ENCODE measurements around the gene CALN1. TPM values are rescaled to one million over a fixed set of nuclear protein-coding genes. Genes with fewer than 3 reads are reported as not detected.
A peak's percentile ranks its signal among the peaks of the same experiment; 100 is the strongest.

CALN1 gene
- total and polyA plus RNA-seq, 9 of the 15 experiments (the other 6 are each of a cell fraction or from before 2014, with no cell fraction given) = 1.4 to 7.5 (median 3.3) TPM

DNA sequence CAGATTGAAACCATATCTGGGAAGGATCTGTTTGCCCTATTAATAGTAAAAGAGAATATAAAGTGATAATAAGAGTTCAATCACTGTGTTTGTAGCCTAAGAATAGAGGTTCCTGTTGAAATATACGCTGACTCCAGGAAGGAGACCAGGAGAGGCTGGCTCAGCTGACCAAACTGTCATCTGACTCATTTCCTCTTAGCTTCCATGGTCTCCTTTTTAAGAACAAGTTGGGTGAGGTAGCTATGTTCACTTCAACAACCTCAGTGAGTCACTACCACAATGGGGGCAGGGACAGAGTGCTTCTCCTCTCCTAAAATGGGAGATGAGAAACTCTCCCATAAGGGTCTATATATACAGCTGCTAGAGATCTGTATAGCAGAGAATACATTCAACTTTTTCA is 543.3 kb downstream of the CALN1 start (continued):
- no peak for TF ChIP-seq RBFOX2 (IDR thresholded peaks at IDR 0.05; ENCODE audit: low read depth, low read length)
- TF ChIP-seq FOXM1 (IDR thresholded peaks at IDR 0.05; ENCODE audit: low read depth) = no peak
- TF ChIP-seq FOXM1 (CRISPR knock-in tag; IDR thresholded peaks at IDR 0.05; ENCODE audit: low read depth) = no peak
- TF ChIP-seq PHB (CRISPR knock-in tag; IDR thresholded peaks at IDR 0.05) = no peak
- TF ChIP-seq, protein P1, sequence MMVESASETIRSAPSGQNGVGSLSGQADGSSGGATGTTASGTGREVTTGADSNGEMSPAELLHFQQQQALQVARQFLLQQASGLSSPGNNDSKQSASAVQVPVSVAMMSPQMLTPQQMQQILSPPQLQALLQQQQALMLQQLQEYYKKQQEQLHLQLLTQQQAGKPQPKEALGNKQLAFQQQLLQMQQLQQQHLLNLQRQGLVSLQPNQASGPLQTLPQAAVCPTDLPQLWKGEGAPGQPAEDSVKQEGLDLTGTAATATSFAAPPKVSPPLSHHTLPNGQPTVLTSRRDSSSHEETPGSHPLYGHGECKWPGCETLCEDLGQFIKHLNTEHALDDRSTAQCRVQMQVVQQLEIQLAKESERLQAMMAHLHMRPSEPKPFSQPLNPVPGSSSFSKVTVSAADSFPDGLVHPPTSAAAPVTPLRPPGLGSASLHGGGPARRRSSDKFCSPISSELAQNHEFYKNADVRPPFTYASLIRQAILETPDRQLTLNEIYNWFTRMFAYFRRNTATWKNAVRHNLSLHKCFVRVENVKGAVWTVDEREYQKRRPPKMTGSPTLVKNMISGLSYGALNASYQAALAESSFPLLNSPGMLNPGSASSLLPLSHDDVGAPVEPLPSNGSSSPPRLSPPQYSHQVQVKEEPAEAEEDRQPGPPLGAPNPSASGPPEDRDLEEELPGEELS (CRISPR knock-in tag; IDR thresholded peaks at IDR 0.05; ENCODE audit: borderline replicate concordance) = no peak
- no peak for TF ChIP-seq HDAC8 (tag; IDR thresholded peaks at IDR 0.05)
- no peak for TF ChIP-seq PTRF (tag; IDR thresholded peaks at IDR 0.05)
- TF ChIP-seq SMARCB1 (IDR thresholded peaks at IDR 0.05; ENCODE audit: insufficient read length, low read depth) = no peak
- no peak for TF ChIP-seq HDGF (IDR thresholded peaks at IDR 0.05)
- TF ChIP-seq CHCHD3 (CRISPR knock-in tag; IDR thresholded peaks at IDR 0.05) = no peak
- peak; percentile 72; the same call in 1 of the 2 replicates for TF ChIP-seq GABPB1 (CRISPR knock-in tag; IDR thresholded peaks at IDR 0.05)
- no peak for TF ChIP-seq ZNF41 (CRISPR knock-in tag; conservative IDR thresholded peaks at IDR 0.05)
- no peak for TF ChIP-seq STAG1 (CRISPR knock-in tag; IDR thresholded peaks at IDR 0.05; ENCODE audit: borderline replicate concordance)
- TF ChIP-seq NCOR1 (IDR thresholded peaks at IDR 0.05) = no peak
- TF ChIP-seq, protein P2, sequence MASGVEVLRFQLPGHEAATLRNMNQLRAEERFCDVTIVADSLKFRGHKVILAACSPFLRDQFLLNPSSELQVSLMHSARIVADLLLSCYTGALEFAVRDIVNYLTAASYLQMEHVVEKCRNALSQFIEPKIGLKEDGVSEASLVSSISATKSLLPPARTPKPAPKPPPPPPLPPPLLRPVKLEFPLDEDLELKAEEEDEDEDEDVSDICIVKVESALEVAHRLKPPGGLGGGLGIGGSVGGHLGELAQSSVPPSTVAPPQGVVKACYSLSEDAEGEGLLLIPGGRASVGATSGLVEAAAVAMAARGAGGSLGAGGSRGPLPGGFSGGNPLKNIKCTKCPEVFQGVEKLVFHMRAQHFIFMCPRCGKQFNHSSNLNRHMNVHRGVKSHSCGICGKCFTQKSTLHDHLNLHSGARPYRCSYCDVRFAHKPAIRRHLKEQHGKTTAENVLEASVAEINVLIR (CRISPR knock-in tag; IDR thresholded peaks at IDR 0.05) = no peak
- TF ChIP-seq HNRNPH1 (optimal IDR thresholded peaks at IDR 0.05; ENCODE audit: low read depth, low read length) = no peak
- TF ChIP-seq ZNF830 (CRISPR knock-in tag; IDR thresholded peaks at IDR 0.05) = no peak
- TF ChIP-seq ZNF778 (CRISPR knock-in tag; IDR thresholded peaks at IDR 0.05) = no peak
- no peak for TF ChIP-seq EGR1 (conservative IDR thresholded peaks at IDR 0.05)
- TF ChIP-seq, protein P3, sequence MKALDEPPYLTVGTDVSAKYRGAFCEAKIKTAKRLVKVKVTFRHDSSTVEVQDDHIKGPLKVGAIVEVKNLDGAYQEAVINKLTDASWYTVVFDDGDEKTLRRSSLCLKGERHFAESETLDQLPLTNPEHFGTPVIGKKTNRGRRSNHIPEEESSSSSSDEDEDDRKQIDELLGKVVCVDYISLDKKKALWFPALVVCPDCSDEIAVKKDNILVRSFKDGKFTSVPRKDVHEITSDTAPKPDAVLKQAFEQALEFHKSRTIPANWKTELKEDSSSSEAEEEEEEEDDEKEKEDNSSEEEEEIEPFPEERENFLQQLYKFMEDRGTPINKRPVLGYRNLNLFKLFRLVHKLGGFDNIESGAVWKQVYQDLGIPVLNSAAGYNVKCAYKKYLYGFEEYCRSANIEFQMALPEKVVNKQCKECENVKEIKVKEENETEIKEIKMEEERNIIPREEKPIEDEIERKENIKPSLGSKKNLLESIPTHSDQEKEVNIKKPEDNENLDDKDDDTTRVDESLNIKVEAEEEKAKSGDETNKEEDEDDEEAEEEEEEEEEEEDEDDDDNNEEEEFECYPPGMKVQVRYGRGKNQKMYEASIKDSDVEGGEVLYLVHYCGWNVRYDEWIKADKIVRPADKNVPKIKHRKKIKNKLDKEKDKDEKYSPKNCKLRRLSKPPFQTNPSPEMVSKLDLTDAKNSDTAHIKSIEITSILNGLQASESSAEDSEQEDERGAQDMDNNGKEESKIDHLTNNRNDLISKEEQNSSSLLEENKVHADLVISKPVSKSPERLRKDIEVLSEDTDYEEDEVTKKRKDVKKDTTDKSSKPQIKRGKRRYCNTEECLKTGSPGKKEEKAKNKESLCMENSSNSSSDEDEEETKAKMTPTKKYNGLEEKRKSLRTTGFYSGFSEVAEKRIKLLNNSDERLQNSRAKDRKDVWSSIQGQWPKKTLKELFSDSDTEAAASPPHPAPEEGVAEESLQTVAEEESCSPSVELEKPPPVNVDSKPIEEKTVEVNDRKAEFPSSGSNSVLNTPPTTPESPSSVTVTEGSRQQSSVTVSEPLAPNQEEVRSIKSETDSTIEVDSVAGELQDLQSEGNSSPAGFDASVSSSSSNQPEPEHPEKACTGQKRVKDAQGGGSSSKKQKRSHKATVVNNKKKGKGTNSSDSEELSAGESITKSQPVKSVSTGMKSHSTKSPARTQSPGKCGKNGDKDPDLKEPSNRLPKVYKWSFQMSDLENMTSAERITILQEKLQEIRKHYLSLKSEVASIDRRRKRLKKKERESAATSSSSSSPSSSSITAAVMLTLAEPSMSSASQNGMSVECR (CRISPR knock-in tag; IDR thresholded peaks at IDR 0.05) = no peak
- no peak for TF ChIP-seq SNRNP70 (optimal IDR thresholded peaks at IDR 0.05; ENCODE audit: low read depth, low read length)
- no peak for TF ChIP-seq SETDB1 (IDR thresholded peaks at IDR 0.05; ENCODE audit: low read length)
- no peak for TF ChIP-seq KLF13 (tag; IDR thresholded peaks at IDR 0.05; ENCODE audit: borderline replicate concordance, low read depth)
- no peak for TF ChIP-seq BRCA1 (IDR thresholded peaks at IDR 0.05)
- no peak for TF ChIP-seq BRCA1 (CRISPR knock-in tag; IDR thresholded peaks at IDR 0.05)
- TF ChIP-seq ZKSCAN8 (CRISPR knock-in tag; IDR thresholded peaks at IDR 0.05) = no peak
